BE2C (cell line): ENCODE measurements around the gene AGAP1.

Source experiments
- DNase-seq: peaks from one replicate; pipeline ENCODE4 v3.0.0-alpha.2; 2020
- H3K27me3 ChIP-seq: fragments of 250-450 bp; sonication (Bioruptor Pico); 2 replicates; pipeline ENCODE4 v1.5.1; 2020; ENCODE audit warnings: mild to moderate bottlenecking
- H3K36me3 ChIP-seq: fragments of 250-450 bp; sonication (Bioruptor Pico); 2 replicates; pipeline ENCODE4 v1.5.1; 2020; ENCODE audit warnings: mild to moderate bottlenecking
- H3K4me1 ChIP-seq: fragments of 250-450 bp; sonication (Bioruptor Pico); 2 replicates; pipeline ENCODE4 v1.5.1; 2020
- H3K4me3 ChIP-seq: 2 replicates; pipeline ENCODE4 v1.5.1; 2011; ENCODE audit warnings: low read depth, low read length
- H3K9me3 ChIP-seq: fragments of 250-450 bp; sonication (Bioruptor Pico); 2 replicates; pipeline ENCODE4 v1.5.1; 2020
- TF ChIP-seq, protein P1 (sequence below): IDR thresholded peaks from 2 replicates; pipeline ENCODE4 v1.5.1; 2012; ENCODE audit warnings: mild to moderate bottlenecking, low read depth, low read length

AGAP1 gene

DNA sequence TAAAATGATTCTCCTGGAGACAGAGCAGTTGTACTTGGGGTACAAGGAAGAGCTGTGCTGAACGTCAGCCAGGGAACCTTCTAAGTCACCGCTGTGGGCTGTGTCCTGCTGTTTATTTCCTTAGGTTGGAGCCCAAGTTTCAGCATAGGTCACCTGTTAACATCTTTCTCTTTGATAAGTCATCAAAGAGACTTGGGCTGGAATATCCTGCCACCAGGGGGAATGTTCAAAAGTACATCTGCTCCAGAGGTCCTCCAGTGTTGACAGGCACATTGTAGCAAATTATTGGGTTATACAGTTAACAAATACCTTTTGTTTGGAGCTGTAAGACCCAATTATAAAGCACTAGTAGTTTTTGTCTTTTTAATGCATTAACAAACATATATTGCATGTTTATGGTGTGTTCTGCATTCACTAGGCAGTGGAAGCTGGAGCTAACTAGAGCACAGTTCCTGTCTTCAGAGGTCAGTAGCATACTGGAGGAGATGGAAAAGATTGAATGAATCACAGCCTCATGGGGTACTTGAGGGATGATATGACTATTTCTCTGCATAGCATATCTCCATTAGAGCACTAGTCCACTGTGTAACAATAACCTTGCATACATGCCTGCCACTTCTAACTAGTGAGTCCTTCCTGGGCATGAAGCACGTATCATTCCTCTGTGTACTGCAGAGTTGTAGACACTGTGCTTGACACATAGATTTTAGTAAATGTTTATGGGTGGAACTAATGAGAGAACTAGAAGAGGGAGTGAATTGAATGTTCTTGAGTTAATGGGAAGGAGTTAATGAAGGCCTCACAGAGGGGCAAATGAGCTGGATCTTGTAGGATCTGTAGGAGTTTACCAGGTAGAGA lies 182.1 kb downstream of the AGAP1 start:
- peaks cover 1% of the 10 kb centered on the region; the same call in 1 of the 2 replicates for H3K27me3 ChIP-seq
- H3K4me1 ChIP-seq: no peaks in the 10 kb centered on the region
- no peak for DNase-seq
- no peaks in the 10 kb centered on the region for H3K36me3 ChIP-seq
- TF ChIP-seq, protein P1, sequence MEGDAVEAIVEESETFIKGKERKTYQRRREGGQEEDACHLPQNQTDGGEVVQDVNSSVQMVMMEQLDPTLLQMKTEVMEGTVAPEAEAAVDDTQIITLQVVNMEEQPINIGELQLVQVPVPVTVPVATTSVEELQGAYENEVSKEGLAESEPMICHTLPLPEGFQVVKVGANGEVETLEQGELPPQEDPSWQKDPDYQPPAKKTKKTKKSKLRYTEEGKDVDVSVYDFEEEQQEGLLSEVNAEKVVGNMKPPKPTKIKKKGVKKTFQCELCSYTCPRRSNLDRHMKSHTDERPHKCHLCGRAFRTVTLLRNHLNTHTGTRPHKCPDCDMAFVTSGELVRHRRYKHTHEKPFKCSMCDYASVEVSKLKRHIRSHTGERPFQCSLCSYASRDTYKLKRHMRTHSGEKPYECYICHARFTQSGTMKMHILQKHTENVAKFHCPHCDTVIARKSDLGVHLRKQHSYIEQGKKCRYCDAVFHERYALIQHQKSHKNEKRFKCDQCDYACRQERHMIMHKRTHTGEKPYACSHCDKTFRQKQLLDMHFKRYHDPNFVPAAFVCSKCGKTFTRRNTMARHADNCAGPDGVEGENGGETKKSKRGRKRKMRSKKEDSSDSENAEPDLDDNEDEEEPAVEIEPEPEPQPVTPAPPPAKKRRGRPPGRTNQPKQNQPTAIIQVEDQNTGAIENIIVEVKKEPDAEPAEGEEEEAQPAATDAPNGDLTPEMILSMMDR: peak; percentile 35
- no peaks in the 10 kb centered on the region for H3K9me3 ChIP-seq
- no peak overlapping the region for H3K4me3 ChIP-seq

DNA sequence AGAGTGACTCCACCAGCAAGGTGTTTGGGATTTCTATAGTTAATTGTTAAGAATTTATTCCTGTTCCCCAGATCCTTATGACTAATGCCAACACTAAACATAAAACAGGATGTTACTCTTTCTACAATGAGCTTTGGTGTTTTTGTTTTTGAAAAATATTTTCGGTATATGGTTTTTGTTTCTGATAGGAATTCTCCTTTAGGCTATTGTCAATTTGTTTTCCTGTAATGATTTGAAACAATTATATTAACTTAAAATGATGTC lies 182.6 kb downstream of the AGAP1 start:
- Histone ChIP-seq H3K36me3 (no peaks in the 10 kb centered on the region), H3K27me3 (no peaks in the 10 kb centered on the region), H3K9me3 (no peaks in the 10 kb centered on the region), H3K4me3 (no peak overlapping the region), H3K4me1 (no peaks in the 10 kb centered on the region)
- DNase-seq: no peak
- TF ChIP-seq, protein P1: no peak

DNA sequence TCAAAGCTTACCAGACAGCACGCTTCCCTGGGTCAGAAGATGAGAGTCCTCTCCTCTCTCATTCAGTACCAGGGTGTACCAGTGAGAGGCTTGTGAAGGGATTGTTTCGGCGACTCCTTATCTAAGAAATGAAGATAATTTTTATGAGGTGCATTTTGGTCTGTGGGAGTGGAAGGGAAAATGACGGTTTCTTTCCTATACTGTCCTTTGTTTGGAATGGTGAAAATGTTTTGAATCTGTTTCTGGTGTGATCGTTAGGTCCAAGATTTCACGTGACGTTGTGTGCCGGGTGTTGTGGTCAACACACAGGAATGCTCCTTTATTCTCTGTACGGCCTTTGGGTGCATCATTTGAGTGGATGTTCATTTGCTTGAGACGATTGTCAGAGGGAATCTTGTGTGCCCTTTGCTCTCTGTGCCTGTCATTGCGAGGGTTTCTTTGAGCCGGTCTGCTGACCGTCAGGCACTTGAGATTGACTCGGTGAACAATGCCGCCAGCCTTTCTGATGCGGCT lies 183.5 kb downstream of the AGAP1 start:
- H3K4me1 ChIP-seq: no peaks in the 10 kb centered on the region
- DNase-seq: no peak
- TF ChIP-seq, protein P1: no peak
- H3K36me3 ChIP-seq: no peaks in the 10 kb centered on the region
- H3K27me3 ChIP-seq: no peaks in the 10 kb centered on the region
- H3K9me3 ChIP-seq: no peaks in the 10 kb centered on the region
- H3K4me3 ChIP-seq: no peak overlapping the region

DNA sequence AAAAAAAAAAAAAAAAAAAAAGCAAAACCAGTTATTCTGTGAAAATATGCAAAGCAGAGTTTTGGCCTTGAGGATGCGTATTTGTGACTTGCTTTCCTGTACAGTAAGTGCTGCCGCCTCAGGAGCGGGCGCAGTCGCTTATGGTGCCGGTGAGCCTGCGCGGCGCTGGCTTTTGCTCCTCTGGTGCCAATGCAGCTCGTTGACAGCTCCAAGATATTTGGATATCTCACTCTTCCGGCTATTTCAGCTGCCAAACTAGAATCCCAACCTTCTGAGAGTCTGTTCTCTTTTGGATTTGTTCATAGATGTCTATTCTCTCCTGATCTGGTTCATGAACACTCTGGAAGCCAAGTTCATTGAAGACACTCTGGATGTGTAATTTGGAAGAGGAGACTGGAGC lies 184.1 kb downstream of the AGAP1 start:
- DNase-seq: no peak

DNA sequence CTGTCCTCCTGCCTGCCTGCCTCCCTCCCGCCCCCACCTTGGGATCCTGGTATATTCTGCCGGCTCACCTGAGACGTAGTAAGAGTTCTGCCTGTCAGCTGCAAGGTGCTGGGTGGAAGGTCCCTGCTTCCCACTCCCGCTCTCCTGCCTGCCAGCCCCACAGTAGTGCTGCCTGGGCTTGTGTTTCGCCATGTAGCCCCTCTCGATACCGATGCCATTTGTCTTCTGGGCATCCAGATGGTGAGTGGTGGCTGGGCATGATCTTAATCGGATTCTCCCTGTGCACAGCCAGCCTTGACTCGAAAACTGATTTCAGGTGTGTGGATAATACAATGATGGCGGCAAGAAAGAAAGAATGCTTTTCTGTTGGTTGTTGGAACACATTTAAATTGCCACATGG lies 184.9 kb downstream of the AGAP1 start:
- Histone ChIP-seq H3K36me3 (no peaks in the 10 kb centered on the region), H3K4me1 (no peaks in the 10 kb centered on the region), H3K4me3 (no peak overlapping the region), H3K9me3 (no peaks in the 10 kb centered on the region), H3K27me3 (no peaks in the 10 kb centered on the region)
- TF ChIP-seq, protein P1: no peak
- no peak for DNase-seq

More for the DNA sequence above, 184.1 kb downstream of the AGAP1 start:
- H3K4me1 ChIP-seq: no peaks in the 10 kb centered on the region
- TF ChIP-seq, protein P1: no peak
- H3K4me3 ChIP-seq: no peak overlapping the region
- no peaks in the 10 kb centered on the region for H3K9me3 ChIP-seq
- H3K36me3 ChIP-seq: no peaks in the 10 kb centered on the region
- H3K27me3 ChIP-seq: no peaks in the 10 kb centered on the region

DNA sequence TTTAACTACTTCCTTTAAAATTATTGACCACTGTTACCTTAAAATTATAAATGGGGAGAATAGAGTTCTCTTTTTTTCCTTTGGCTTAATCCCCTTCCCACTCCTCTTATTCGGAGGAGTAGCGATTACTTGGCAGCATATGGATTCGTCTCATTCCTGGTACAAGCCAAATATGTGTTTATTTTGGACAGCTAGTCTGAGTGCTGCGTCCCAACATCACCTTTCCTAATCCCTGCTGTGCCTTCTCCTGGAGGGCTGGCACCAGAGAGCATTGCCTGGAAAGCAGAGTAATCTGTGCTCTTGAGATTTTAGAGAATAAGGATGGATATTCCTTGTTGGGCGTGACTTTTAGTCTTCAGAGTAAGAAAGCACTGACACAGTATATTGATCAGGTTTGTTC lies 185.6 kb downstream of the AGAP1 start:
- TF ChIP-seq, protein P1: no peak
- Histone ChIP-seq H3K36me3 (no peaks in the 10 kb centered on the region), H3K27me3 (no peaks in the 10 kb centered on the region), H3K4me1 (no peaks in the 10 kb centered on the region), H3K4me3 (no peak overlapping the region), H3K9me3 (no peaks in the 10 kb centered on the region)
- DNase-seq: no peak
